Naive thymus-derived CD4-positive, alpha-beta T cell (primary cell): ENCODE data around the gene DNAJB8. TPM values are rescaled to one million over a fixed set of nuclear protein-coding genes. Genes with fewer than 3 reads are reported as not detected.

Experiments
- ATAC-seq: fragments of 150-1000 bp; cut with Tn5 transposase; 2 replicates; pipeline ENCODE4 v1.10.0; 2021; ENCODE audit warnings: mild to moderate bottlenecking, moderate library complexity
- CTCF ChIA-PET: fragments of 350-600 bp; sonication (Branson Sonifier 250); formaldehyde crosslinking; loops from one replicate; lab custom pipeline; 2021; ENCODE audit warnings: antibody characterized with exemption; lab: Charles Lee
- POLR2A ChIA-PET: fragments of 350-600 bp; sonication (Branson Sonifier 250); formaldehyde crosslinking; loops from one replicate; lab custom pipeline; 2021; ENCODE audit warnings: antibody characterized with exemption, inconsistent platforms; lab: Charles Lee
- DNase-seq, 9 donors: peaks; one replicate each; pipeline versions ENCODE4 v3.0.0 to v3.0.0-alpha.2; 2020 to 2022; ENCODE audit warnings: mixed read lengths in 1 of 9
- H3K27ac ChIP-seq: one replicate; pipeline ENCODE4 v1.7.0; 2013; ENCODE audit warnings: mild to moderate bottlenecking, low read depth, low read length, moderate library complexity
- H3K27me3 ChIP-seq, 2 donors: one replicate each; pipeline ENCODE4 v1.7.0; 2013; ENCODE audit warnings: low read length in 2 of 2, mild to moderate bottlenecking in 2 of 2, moderate library complexity in 2 of 2; ENCODE audit not compliant: control insufficient read depth in 2 of 2, insufficient read depth in 2 of 2
- H3K36me3 ChIP-seq, 3 experiments: 1 replicate in 2 of 3; 2 replicates in 1 of 3; pipeline ENCODE4 v1.7.0; 2013; ENCODE audit warnings: low read length in 3 of 3, mild to moderate bottlenecking in 3 of 3, moderate library complexity in 1 of 3; ENCODE audit not compliant: insufficient read depth in 3 of 3, control insufficient read depth in 2 of 3
- H3K4me1 ChIP-seq, 2 donors: one replicate each; pipeline ENCODE4 v1.7.0; 2013; ENCODE audit warnings: low read length in 2 of 2, mild to moderate bottlenecking in 2 of 2, moderate library complexity in 1 of 2; ENCODE audit not compliant: control insufficient read depth in 2 of 2, insufficient read depth in 2 of 2
- H3K4me3 ChIP-seq: 2 replicates; pipeline ENCODE4 v1.7.0; 2013; ENCODE audit warnings: mild to moderate bottlenecking, low read length
- H3K9me3 ChIP-seq, 3 experiments: 1 replicate in 2 of 3; 2 replicates in 1 of 3; pipeline ENCODE4 v1.7.0; 2013; ENCODE audit warnings: low read length in 3 of 3; ENCODE audit not compliant: control insufficient read depth in 2 of 3
- H3K27ac Mint-ChIP-seq, 9 donors: one replicate each; pipeline ENCODE4 v1.8.0; 2020 to 2022; ENCODE audit warnings: mixed read lengths in 9 of 9, mild to moderate bottlenecking in 8 of 9, moderate library complexity in 5 of 9, inconsistent platforms in 2 of 9
- H3K27me3 Mint-ChIP-seq, 5 donors: one replicate each; pipeline ENCODE4 v1.8.0; 2021 to 2022; ENCODE audit warnings: mixed read lengths in 5 of 5, mild to moderate bottlenecking in 1 of 5
- H3K36me3 Mint-ChIP-seq, 5 donors: one replicate each; pipeline ENCODE4 v1.8.0; 2020 to 2022; ENCODE audit warnings: mixed read lengths in 5 of 5, mild to moderate bottlenecking in 3 of 5, inconsistent platforms in 1 of 5
- H3K4me1 Mint-ChIP-seq, 7 donors: one replicate each; pipeline ENCODE4 v1.8.0; 2020 to 2022; ENCODE audit warnings: mixed read lengths in 7 of 7, mild to moderate bottlenecking in 3 of 7, inconsistent platforms in 1 of 7
- H3K4me3 Mint-ChIP-seq, 10 donors: one replicate each; pipeline ENCODE4 v1.8.0; 2020 to 2022; ENCODE audit warnings: mild to moderate bottlenecking in 10 of 10, mixed read lengths in 10 of 10, moderate library complexity in 6 of 10, inconsistent platforms in 2 of 10
- H3K9me3 Mint-ChIP-seq, 11 donors: one replicate each; pipeline ENCODE4 v1.8.0; 2020 to 2022; ENCODE audit warnings: mixed read lengths in 11 of 11, mild to moderate bottlenecking in 4 of 11, inconsistent platforms in 1 of 11, moderate library complexity in 1 of 11
- intact Hi-C, 2 donors: fragments of 100-400 bp; cut with micrococcal nuclease; formaldehyde crosslinking; loops; one replicate each; pipeline ENCODE4 v1.15.1; 2023
- polyA plus RNA-seq, 2 donors: library from polyadenylated mRNA; unstranded; fragments of 300-500 nt; fragmentation: Illumina TruSeq; gene quantifications; one replicate each; pipeline ENCODE4 v1.2.3, GENCODE V29; 2021
- total RNA-seq, 6 experiments: library from RNA in 5 of 6; stranded (reverse) in 5 of 6; gene quantifications; 1 replicate in 5 of 6; 2 replicates in 1 of 6; pipeline ENCODE4 v1.2.3 and lab custom pipeline; 2021 to 2026

The DNAJB8 gene
- total and polyA plus RNA-seq, 7 experiments from 2014 or later = not detected

- peaks cover 0 to 16% (median 0%) of the 10 kb centered on the region in 7 donors for H3K4me1 Mint-ChIP-seq
- H3K27ac Mint-ChIP-seq = no peak overlapping the region
- no peak overlapping the region for H3K4me3 ChIP-seq
- H3K27me3 ChIP-seq = no peaks in the 10 kb centered on the region
- no peaks in the 10 kb centered on the region for H3K9me3 ChIP-seq
- peaks cover 0 to 10% (median 0%) of the 10 kb centered on the region in 5 donors for H3K36me3 Mint-ChIP-seq
- no peaks in the 10 kb centered on the region for H3K4me1 ChIP-seq
- no peak overlapping the region for H3K4me3 Mint-ChIP-seq
- no peaks in the 10 kb centered on the region for H3K36me3 ChIP-seq
- intact Hi-C loops = no loop called here
- H3K27ac ChIP-seq = no peak overlapping the region
- ChIA-PET CTCF (interaction anchor here (1.3 kb wide), 1 partner anchor 12 kb away, joined by 3 read pairs; no protein-coding TSS in a partner anchor), POLR2A (no interaction called here)
- no peaks in the 10 kb centered on the region for H3K27me3 Mint-ChIP-seq
- peaks cover 0 to 2% (median 0%) of the 10 kb centered on the region in 11 donors for H3K9me3 Mint-ChIP-seq
- DNase-seq (no peak), ATAC-seq (peak; percentile 60)
Observed at GRCh38 chr3:128415200-128415772, 51.4 kb downstream of the DNAJB8 start.

DNA sequence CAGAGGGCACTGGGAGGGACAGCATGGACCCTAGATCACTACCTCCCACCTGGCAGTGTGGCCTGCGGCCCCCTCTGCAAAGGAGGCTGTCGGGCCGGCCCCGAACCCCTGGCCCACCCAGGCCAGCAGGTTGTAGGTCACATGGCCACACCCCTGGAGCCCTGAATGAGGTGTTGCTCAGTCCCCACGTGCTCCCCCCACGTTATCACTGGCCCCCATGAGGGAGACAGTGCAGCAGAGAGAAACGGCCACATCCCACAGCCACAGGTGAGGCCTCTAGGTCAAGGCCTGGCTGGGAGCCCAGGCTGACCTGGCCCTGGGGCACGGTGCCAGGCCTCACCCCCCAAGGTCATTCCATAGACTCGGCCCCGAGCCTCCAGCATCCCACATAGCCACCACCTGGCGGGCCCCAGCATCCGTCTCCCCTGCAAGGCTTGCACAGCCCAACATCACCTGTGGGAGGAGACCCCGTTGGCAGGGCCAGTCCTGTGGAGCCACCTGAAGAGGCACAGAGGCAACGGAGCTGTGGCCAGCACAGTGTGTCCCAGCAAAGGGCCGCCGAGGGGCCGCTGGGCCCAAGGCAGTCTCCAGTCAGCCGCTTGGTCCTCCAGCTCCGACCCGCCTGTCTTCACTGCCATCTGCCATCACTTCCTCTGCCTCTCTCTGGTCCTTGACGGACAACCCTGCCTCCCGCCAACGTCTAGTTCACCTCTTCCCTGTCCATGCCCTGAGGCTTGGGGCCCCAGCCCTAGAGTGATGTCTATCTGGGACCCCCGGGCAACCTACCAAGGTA, 53.1 kb downstream of the DNAJB8 start:
- no peaks in the 10 kb centered on the region for H3K27me3 ChIP-seq
- ChIA-PET POLR2A (no interaction called here), CTCF (interaction anchor here (1.3 kb wide), 1 partner anchor 14 kb away, joined by 3 read pairs; no protein-coding TSS in a partner anchor)
- DNase-seq = no peak
- no peak overlapping the region for H3K4me3 ChIP-seq
- H3K27ac ChIP-seq = no peak overlapping the region
- peaks cover 0 to 16% (median 0%) of the 10 kb centered on the region in 7 donors for H3K4me1 Mint-ChIP-seq
- peaks cover 0 to 2% (median 0%) of the 10 kb centered on the region in 11 donors for H3K9me3 Mint-ChIP-seq
- no peaks in the 10 kb centered on the region for H3K4me1 ChIP-seq
- no peak overlapping the region for H3K27ac Mint-ChIP-seq
- no peak for ATAC-seq
- H3K36me3 ChIP-seq = peaks cover 0 to 5% (median 0%) of the 10 kb centered on the region in 3 experiments
- intact Hi-C loops = no loop called here
- no peak overlapping the region for H3K4me3 Mint-ChIP-seq
- peaks cover 0 to 7% (median 0%) of the 10 kb centered on the region in 5 donors for H3K36me3 Mint-ChIP-seq
- no peaks in the 10 kb centered on the region for H3K9me3 ChIP-seq
- no peaks in the 10 kb centered on the region for H3K27me3 Mint-ChIP-seq

DNA sequence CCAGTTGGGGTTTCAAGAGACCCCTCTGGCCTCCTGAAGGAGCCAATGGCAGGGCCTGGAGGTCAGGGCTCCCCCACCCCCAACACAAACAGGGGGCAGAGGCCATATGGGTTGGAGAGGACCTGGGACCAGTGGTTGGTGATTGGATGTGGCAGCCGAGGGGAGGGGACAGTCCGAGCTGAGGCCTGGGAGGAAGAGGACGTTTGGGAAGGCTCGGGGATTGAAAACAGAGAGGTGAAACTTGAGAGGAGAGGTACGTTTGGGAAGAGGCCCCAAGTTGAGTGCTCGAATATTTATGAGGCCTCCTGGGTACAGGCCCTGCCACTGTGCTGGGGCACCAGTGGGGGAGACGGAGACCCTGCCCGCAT, 53.7 kb downstream of the DNAJB8 start:
- no peak overlapping the region for H3K4me3 ChIP-seq
- POLR2A ChIA-PET = no interaction called here
- H3K9me3 ChIP-seq = no peaks in the 10 kb centered on the region
- Mint-ChIP-seq H3K4me3 (no peak overlapping the region), H3K27me3 (no peaks in the 10 kb centered on the region), H3K4me1 (peaks cover 0 to 14% (median 0%) of the 10 kb centered on the region in 7 donors), H3K9me3 (peaks cover 0 to 2% (median 0%) of the 10 kb centered on the region in 11 donors), H3K36me3 (peaks cover 0 to 7% (median 0%) of the 10 kb centered on the region in 5 donors), H3K27ac (no peak overlapping the region)
- intact Hi-C loops = no loop called here
- CTCF ChIA-PET = no interaction called here
- DNase-seq (no peak), ATAC-seq (no peak)
- no peaks in the 10 kb centered on the region for H3K4me1 ChIP-seq
- peaks cover 0 to 10% (median 0%) of the 10 kb centered on the region in 3 experiments for H3K36me3 ChIP-seq
- no peaks in the 10 kb centered on the region for H3K27me3 ChIP-seq
- H3K27ac ChIP-seq = no peak overlapping the region

Other genes starting within 250 kb of the DNAJB8 start
- gene GATA2, start 26.3 kb upstream of the DNAJB8 start, total RNA-seq = 10 to 100 TPM in 2 of 5 experiments, under 1 TPM in 1, not detected in 2; 0.30 to 70.9 (median 14.0) TPM
- not detected for gene GATA2, start 26.3 kb upstream of the DNAJB8 start, polyA plus RNA-seq
- 100 to 1,000 TPM in 2 of 5 experiments, 10 to 100 TPM in 3; 76.7 to 203 (median 88.5) TPM for gene RPN1, start 183.9 kb upstream of the DNAJB8 start, total RNA-seq
- 100 to 1,000 TPM; 180 to 190 TPM for gene RPN1, start 183.9 kb upstream of the DNAJB8 start, polyA plus RNA-seq